HG02938 (cell line): ENCODE results near the gene VIPR1.
"Not testable (repeated sequence)": the region's sequence is repeated elsewhere in the genome, so short reads cannot be mapped to it uniquely, and the experiment has no call there.

Experiments
- ATAC-seq: cut with Tn5 transposase; IDR thresholded peaks from one replicate; pipeline ENCODE4 v1.9.1; 2021; ENCODE audit warnings: mild to moderate bottlenecking, moderate library complexity; ENCODE audit not compliant: unreplicated experiment

Gene VIPR1

GRCh38 chr3:42569593-42570142, 67.2 kb downstream of the VIPR1 start:
- ATAC-seq = no peak

- no peak for ATAC-seq
These were observed 69.8 kb downstream of the VIPR1 start for GRCh38 chr3:42572278-42572677.

GRCh38 chr3:42575137-42575741, 72.8 kb downstream of the VIPR1 start:
- ATAC-seq = no peak

- ATAC-seq = no peak
These were observed 75.6 kb downstream of the VIPR1 start for GRCh38 chr3:42578054-42578453.

GRCh38 chr3:42579346-42579745, 76.9 kb downstream of the VIPR1 start:
- not testable (repeated sequence) for ATAC-seq

DNA sequence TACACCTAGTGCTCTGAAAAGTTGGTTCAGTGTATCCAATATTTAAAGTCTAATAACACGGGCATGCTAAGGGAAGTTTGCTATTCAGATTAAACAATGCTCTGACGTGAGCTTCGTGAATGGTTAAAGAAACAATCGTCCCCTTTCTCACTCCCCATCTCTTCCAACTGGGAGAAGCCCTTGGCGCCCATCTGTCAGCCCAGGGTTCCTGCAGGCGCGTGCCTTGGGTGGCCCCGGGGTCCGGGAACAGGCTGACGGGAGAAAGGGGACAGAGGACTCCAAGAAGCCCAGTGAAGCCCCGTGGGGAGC, 78.9 kb downstream of the VIPR1 start:
- no peak for ATAC-seq

GRCh38 chr3:42581709-42582473, 79.4 kb downstream of the VIPR1 start, which contains the start of gene SEC22C:
TSS of gene SEC22C (minus strand) at chr3:42581967. CDS start at chr3:42569046, 12,921 bp downstream.
- ATAC-seq = peak; percentile 92

DNA sequence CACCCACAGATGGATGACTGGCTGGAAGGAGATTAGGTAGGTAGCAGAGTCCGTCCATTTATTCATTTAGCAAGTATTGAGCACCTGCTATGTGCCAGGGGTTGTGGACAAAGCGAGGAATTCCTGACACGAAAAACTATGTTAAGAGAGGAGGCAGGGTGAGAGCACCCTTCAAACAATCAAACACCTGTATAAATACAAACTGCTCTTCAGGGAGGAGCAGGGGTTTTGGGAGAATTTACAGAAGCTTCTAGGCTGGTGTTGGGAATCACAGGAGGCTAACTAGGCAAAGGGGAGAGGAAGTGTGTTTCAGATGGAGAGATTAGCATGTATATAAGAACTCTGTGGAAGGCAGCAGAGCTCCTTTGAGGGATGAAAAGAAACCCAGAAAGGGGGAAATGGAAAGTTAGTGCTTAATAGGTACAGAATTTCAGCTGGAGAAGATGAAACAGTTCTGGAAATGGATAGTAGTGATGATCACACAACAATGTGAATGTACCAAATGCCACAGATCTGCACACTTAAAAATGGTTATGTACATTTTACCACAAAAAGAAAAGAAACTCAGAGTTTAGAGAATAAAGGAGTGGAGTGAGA, 80.1 kb downstream of the VIPR1 start:
- no peak for ATAC-seq
